B cell (primary cell): ENCODE measurements around the gene BMPER. TPM values are rescaled to one million over a fixed set of nuclear protein-coding genes. Genes with fewer than 3 reads are reported as not detected.

Experiments used
- ATAC-seq: fragments of 200-7000 bp; cut with Tn5 transposase; one replicate; pipeline ENCODE4 v1.10.0; 2021; ENCODE audit warnings: low read depth, mild to moderate bottlenecking, moderate number of reproducible peaks, moderate library complexity
- CTCF ChIA-PET: fragments of 350-600 bp; sonication (Branson Sonifier 250); formaldehyde crosslinking; loops from one replicate; lab custom pipeline; 2021; ENCODE audit warnings: antibody characterized with exemption, inconsistent platforms; lab: Charles Lee
- POLR2A ChIA-PET: fragments of 350-600 bp; sonication (Branson Sonifier 250); formaldehyde crosslinking; loops from one replicate; lab custom pipeline; 2021; ENCODE audit warnings: antibody characterized with exemption; lab: Charles Lee
- DNase-seq: peaks from one replicate; pipeline ENCODE4 v3.0.0; 2013
- H2AFZ ChIP-seq: 2 replicates; pipeline ENCODE4 v1.6.1; 2012; ENCODE audit warnings: mild to moderate bottlenecking, low read depth, low read length; ENCODE audit not compliant: insufficient read depth, poor library complexity, severe bottlenecking
- H3K27ac ChIP-seq, 2 donors: 1 replicate in 1 of 2; 2 replicates in 1 of 2; pipeline ENCODE4 v1.5.1; 2012 to 2013; ENCODE audit warnings: low read length in 2 of 2, mild to moderate bottlenecking in 2 of 2, moderate library complexity in 1 of 2
- H3K27me3 ChIP-seq, 4 experiments: fragments of 200-600 bp in 1 of 4; sonication (generic) in 1 of 4; replicated peaks in 1 of 4; 1 replicate in 2 of 4; 2 replicates in 2 of 4; pipeline versions ENCODE4 v1.6.1 to v1.7.0; 2013 to 2016; ENCODE audit warnings: low read length in 3 of 4, mild to moderate bottlenecking in 2 of 4, mixed read lengths in 1 of 4, moderate library complexity in 1 of 4; ENCODE audit not compliant: insufficient read depth in 4 of 4, control insufficient read depth in 3 of 4; ENCODE audit errors: control extremely low read depth in 1 of 4
- H3K36me3 ChIP-seq, 2 experiments: replicated peaks in 1 of 2; 1 replicate in 1 of 2; 2 replicates in 1 of 2; pipeline versions ENCODE4 v1.6.1 to v1.7.1; 2013; ENCODE audit warnings: low read length in 1 of 2; ENCODE audit not compliant: insufficient read depth in 2 of 2, control insufficient read depth in 1 of 2; ENCODE audit errors: control extremely low read depth in 1 of 2, extremely low read depth in 1 of 2
- H3K4me1 ChIP-seq, 2 donors: fragments of 200-600 bp in 1 of 2; sonication (generic) in 1 of 2; 1 replicate in 1 of 2; 2 replicates in 1 of 2; pipeline versions ENCODE4 v1.5.1 to v1.6.1; 2013 to 2017; ENCODE audit warnings: low read length in 2 of 2; ENCODE audit not compliant: control insufficient read depth in 2 of 2, insufficient read depth in 2 of 2
- H3K4me2 ChIP-seq: replicated peaks from 2 replicates; pipeline ENCODE3; 2012; ENCODE audit warnings: mild to moderate bottlenecking, low read depth, low read length; ENCODE audit not compliant: poor library complexity, severe bottlenecking
- H3K4me3 ChIP-seq, 5 experiments: fragments of 200-600 bp in 1 of 5; sonication (generic) in 1 of 5; 1 replicate in 3 of 5; 2 replicates in 2 of 5; pipeline versions ENCODE4 v1.5.1 to v1.7.0; 2011 to 2016; ENCODE audit warnings: low read length in 4 of 5, mild to moderate bottlenecking in 4 of 5, low read depth in 2 of 5, control low read depth in 1 of 5, moderate library complexity in 1 of 5; ENCODE audit not compliant: insufficient read depth in 1 of 5; ENCODE audit errors: control extremely low read depth in 1 of 5, extremely low read depth in 1 of 5
- H3K79me2 ChIP-seq: fragments of 200-600 bp; sonication (generic); one replicate; pipeline ENCODE4 v1.6.0; 2016; ENCODE audit warnings: low read length; ENCODE audit not compliant: control insufficient read depth, insufficient read depth
- H3K9ac ChIP-seq: fragments of 200-600 bp; sonication (generic); 2 replicates; pipeline ENCODE4 v1.6.1; 2017; ENCODE audit warnings: mild to moderate bottlenecking, low read length, moderate library complexity
- H3K9me3 ChIP-seq, 3 donors: one replicate each; pipeline versions ENCODE4 v1.6.1 to v1.7.1; 2013; ENCODE audit warnings: low read length in 2 of 3; ENCODE audit not compliant: control insufficient read depth in 2 of 3, insufficient read depth in 1 of 3; ENCODE audit errors: control extremely low read depth in 1 of 3
- H4K20me1 ChIP-seq: 2 replicates; pipeline ENCODE4 v1.6.0; 2012; ENCODE audit warnings: mild to moderate bottlenecking, low read length; ENCODE audit not compliant: insufficient read depth, control insufficient read depth, poor library complexity, severe bottlenecking
- H3K27ac Mint-ChIP-seq: one replicate; pipeline ENCODE4 v1.8.0; 2021; ENCODE audit warnings: mixed read lengths
- H3K27me3 Mint-ChIP-seq: one replicate; pipeline ENCODE4 v1.8.0; 2021; ENCODE audit warnings: mixed read lengths
- H3K4me1 Mint-ChIP-seq: one replicate; pipeline ENCODE4 v1.8.0; 2021; ENCODE audit warnings: mixed read lengths
- H3K4me3 Mint-ChIP-seq: one replicate; pipeline ENCODE4 v1.8.0; 2021; ENCODE audit warnings: mixed read lengths
- H3K9me3 Mint-ChIP-seq: one replicate; pipeline ENCODE4 v1.8.0; 2022; ENCODE audit warnings: mixed read lengths; ENCODE audit not compliant: insufficient read depth
- EZH2 ChIP-seq: IDR thresholded peaks from 2 replicates; pipeline ENCODE4 v1.6.1; 2012; ENCODE audit warnings: borderline replicate concordance, low read depth, mild to moderate bottlenecking, moderate library complexity, low read length; ENCODE audit not compliant: insufficient read depth, poor library complexity, severe bottlenecking
- WGBS: methylation state at CpG from one replicate; pipeline ENCODE4 v1.1.5; 2013; ENCODE audit warnings: missing lambda C conversion rate; ENCODE audit not compliant: insufficient coverage; 5-methylcytosine and 5-hydroxymethylcytosine counted together
- intact Hi-C: fragments of 100-400 bp; cut with micrococcal nuclease; formaldehyde crosslinking; loops from one replicate; pipeline ENCODE4 v1.10.0; 2022
- polyA plus RNA-seq: library from polyadenylated mRNA; depleted of rRNA; stranded (reverse); fragments of >200 nt; gene quantifications from 2 replicates; pipeline ENCODE4 v1.2.3, GENCODE V29; 2012
- total RNA-seq, 2 donors: library from RNA; stranded (reverse); fragments of 120-200 nt in 1 of 2; gene quantifications; 1 replicate in 1 of 2; 2 replicates in 1 of 2; pipeline versions ENCODE4 v1.2.3 to v1.2.4, GENCODE V29; 2013 to 2022
- TF ChIP-seq, protein P1 (sequence below): fragments of 200-600 bp; IDR thresholded peaks from one replicate; pipeline ENCODE4 v1.8.0; 2022; ENCODE audit warnings: antibody characterized with exemption, mild to moderate bottlenecking

The BMPER gene
- total and polyA plus RNA-seq, 2 donors (not counting 1 experiment from before 2014, with no cell fraction given): not detected

DNA sequence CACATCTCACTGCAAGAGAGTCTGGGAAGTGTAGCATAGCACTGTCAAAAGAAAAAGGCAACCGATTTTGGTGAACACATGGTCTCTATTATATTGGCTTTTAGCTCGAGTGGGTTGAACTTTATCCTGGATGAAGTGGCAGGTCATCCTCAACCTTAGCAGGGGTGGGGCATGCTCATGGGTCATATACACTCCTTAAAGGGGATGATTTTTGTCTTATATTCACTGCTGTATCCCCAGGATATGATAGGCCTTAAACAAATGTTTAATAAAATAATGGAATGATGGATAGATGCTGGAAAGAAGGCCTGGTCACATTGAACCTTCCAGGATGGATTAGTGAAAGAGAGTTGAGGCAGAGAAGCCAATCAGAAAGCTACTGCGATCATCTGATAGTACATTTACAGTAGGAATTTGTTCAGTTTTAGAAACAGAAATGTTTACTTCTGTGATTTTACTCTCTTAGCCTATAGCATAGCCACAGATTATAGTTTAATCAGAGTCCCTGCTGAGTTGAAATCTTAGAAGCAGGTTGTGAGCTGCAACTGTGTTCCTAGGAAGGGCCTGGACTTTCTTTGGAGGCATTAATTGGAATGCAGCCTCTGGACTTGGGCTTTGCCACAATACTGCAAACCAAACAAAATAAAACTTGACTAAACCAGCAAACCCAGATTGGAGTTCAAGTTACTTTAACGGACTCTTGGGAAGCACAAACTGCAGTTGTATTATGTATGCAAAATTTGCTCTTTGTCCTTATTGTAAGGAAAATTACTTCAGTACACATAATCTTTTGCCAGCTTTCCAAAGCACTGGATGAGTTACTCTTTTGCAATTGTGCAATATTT is 138.3 kb downstream of the BMPER start:
- POLR2A ChIA-PET: no interaction called here

GRCh38 chr7:34044306-34044643 is 138.9 kb downstream of the BMPER start:
- ChIA-PET POLR2A (no interaction called here), CTCF (no interaction called here)
- H3K4me2 ChIP-seq: no peak overlapping the region
- no peaks in the 10 kb centered on the region for H3K79me2 ChIP-seq
- ATAC-seq: no peak
- no peak overlapping the region for H3K9ac ChIP-seq
- no peak overlapping the region for H3K27ac Mint-ChIP-seq
- H3K9me3 ChIP-seq: no peaks in the 10 kb centered on the region
- H2AFZ ChIP-seq: no peak overlapping the region
- no peaks in the 10 kb centered on the region for H4K20me1 ChIP-seq
- no peaks in the 10 kb centered on the region for H3K27me3 Mint-ChIP-seq
- H3K27me3 ChIP-seq: no peaks in the 10 kb centered on the region
- H3K4me3 Mint-ChIP-seq: no peak overlapping the region
- 71% methylated on average over 1 of the region's 2 CpGs for WGBS
- H3K4me3 ChIP-seq: no peak overlapping the region
- no peaks in the 10 kb centered on the region for H3K9me3 Mint-ChIP-seq
- intact Hi-C loops: no loop called here
- H3K4me1 ChIP-seq: no peaks in the 10 kb centered on the region
- no peak overlapping the region for H3K27ac ChIP-seq
- H3K4me1 Mint-ChIP-seq: no peaks in the 10 kb centered on the region
- no peak for TF ChIP-seq EZH2
- TF ChIP-seq, protein P1, sequence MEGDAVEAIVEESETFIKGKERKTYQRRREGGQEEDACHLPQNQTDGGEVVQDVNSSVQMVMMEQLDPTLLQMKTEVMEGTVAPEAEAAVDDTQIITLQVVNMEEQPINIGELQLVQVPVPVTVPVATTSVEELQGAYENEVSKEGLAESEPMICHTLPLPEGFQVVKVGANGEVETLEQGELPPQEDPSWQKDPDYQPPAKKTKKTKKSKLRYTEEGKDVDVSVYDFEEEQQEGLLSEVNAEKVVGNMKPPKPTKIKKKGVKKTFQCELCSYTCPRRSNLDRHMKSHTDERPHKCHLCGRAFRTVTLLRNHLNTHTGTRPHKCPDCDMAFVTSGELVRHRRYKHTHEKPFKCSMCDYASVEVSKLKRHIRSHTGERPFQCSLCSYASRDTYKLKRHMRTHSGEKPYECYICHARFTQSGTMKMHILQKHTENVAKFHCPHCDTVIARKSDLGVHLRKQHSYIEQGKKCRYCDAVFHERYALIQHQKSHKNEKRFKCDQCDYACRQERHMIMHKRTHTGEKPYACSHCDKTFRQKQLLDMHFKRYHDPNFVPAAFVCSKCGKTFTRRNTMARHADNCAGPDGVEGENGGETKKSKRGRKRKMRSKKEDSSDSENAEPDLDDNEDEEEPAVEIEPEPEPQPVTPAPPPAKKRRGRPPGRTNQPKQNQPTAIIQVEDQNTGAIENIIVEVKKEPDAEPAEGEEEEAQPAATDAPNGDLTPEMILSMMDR: no peak
- no peak for DNase-seq
- H3K36me3 ChIP-seq: no peaks in the 10 kb centered on the region

More for the DNA sequence above, 138.3 kb downstream of the BMPER start:
- Mint-ChIP-seq H3K27ac (no peak overlapping the region), H3K9me3 (no peaks in the 10 kb centered on the region), H3K27me3 (no peaks in the 10 kb centered on the region), H3K4me1 (no peaks in the 10 kb centered on the region), H3K4me3 (no peak overlapping the region)
- ATAC-seq (no peak), DNase-seq (no peak)
- H3K79me2 ChIP-seq: no peaks in the 10 kb centered on the region
- no peaks in the 10 kb centered on the region for H3K4me1 ChIP-seq
- H3K4me2 ChIP-seq: no peak overlapping the region
- TF ChIP-seq, protein P1: no peak
- TF ChIP-seq EZH2: no peak
- CTCF ChIA-PET: no interaction called here
- WGBS: 94% methylated on average over 2 of the region's 4 CpGs
- no peaks in the 10 kb centered on the region for H4K20me1 ChIP-seq
- H3K9me3 ChIP-seq: no peaks in the 10 kb centered on the region
- H3K36me3 ChIP-seq: no peaks in the 10 kb centered on the region
- H3K27ac ChIP-seq: no peak overlapping the region
- no peak overlapping the region for H3K9ac ChIP-seq
- no peaks in the 10 kb centered on the region for H3K27me3 ChIP-seq
- no peak overlapping the region for H2AFZ ChIP-seq
- no peak overlapping the region for H3K4me3 ChIP-seq
- intact Hi-C loops: no loop called here
